Mesodermal cell (in vitro differentiated cells): ENCODE results near the gene B4GALNT2.
A peak's percentile ranks its signal among the peaks of the same experiment; 100 is the strongest.

Source experiments
- H3K27ac ChIP-seq: 2 replicates; pipeline ENCODE4 v1.7.0; 2013; ENCODE audit warnings: mild to moderate bottlenecking, low read depth, low read length, moderate library complexity; ENCODE audit not compliant: severe bottlenecking
- H3K36me3 ChIP-seq: 2 replicates; pipeline ENCODE4 v1.7.1; 2013; ENCODE audit warnings: mild to moderate bottlenecking, low read length, moderate library complexity; ENCODE audit not compliant: control insufficient read depth, insufficient read depth
- H3K4me1 ChIP-seq: one replicate; pipeline ENCODE4 v1.7.1; 2013; ENCODE audit warnings: mild to moderate bottlenecking, low read length; ENCODE audit not compliant: insufficient read depth, control insufficient read depth, poor library complexity, severe bottlenecking
- H3K4me3 ChIP-seq: 2 replicates; pipeline ENCODE4 v1.7.0; 2013; ENCODE audit warnings: low read length, control low read depth, mild to moderate bottlenecking; ENCODE audit not compliant: insufficient read depth, poor library complexity, severe bottlenecking; ENCODE audit errors: extremely low read depth
- H3K9me3 ChIP-seq: 2 replicates; pipeline ENCODE4 v1.7.1; 2013; ENCODE audit warnings: mild to moderate bottlenecking, low read length, moderate library complexity; ENCODE audit not compliant: control insufficient read depth
- WGBS, 2 experiments: methylation state at CpG; one replicate each; pipeline ENCODE4 v1.1.5; 2013; ENCODE audit warnings: missing lambda C conversion rate in 2 of 2; ENCODE audit not compliant: insufficient coverage in 2 of 2; 5-methylcytosine and 5-hydroxymethylcytosine counted together

The B4GALNT2 gene

DNA sequence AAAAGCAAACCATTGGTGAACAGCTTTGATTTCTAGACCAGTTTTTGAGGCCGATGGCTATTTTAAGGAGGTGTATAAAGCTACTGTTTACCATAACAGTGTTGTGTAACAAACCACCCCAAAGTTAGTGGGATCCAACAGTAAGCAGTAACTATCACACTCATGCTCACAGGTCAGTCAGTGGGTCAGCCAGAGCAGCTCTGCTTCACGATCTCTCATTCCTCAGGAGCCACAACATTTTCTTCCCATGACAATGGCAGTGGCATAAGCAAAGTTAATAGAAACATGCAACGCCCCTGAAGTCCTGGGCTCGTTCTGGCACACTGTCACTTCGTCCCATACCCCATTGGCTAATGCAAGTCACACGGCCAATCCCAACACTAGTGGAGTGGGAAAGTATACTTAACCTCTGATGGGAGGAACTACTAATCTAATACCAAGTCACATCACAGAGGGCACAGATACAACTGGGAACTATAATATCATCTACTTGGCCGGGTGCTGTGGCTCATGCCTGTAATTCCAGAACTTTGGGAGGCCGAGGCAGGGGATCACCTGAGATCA, 28.0 kb upstream of the B4GALNT2 start:
- Histone ChIP-seq H3K4me3 (no peak overlapping the region), H3K9me3 (no peaks in the 10 kb centered on the region), H3K4me1 (peaks cover 56% of the 10 kb centered on the region), H3K27ac (no peak overlapping the region), H3K36me3 (no peaks in the 10 kb centered on the region)
- 94 to 98% methylated on average over 3 to 6 of the region's 8 CpGs for WGBS, 2 experiments

DNA sequence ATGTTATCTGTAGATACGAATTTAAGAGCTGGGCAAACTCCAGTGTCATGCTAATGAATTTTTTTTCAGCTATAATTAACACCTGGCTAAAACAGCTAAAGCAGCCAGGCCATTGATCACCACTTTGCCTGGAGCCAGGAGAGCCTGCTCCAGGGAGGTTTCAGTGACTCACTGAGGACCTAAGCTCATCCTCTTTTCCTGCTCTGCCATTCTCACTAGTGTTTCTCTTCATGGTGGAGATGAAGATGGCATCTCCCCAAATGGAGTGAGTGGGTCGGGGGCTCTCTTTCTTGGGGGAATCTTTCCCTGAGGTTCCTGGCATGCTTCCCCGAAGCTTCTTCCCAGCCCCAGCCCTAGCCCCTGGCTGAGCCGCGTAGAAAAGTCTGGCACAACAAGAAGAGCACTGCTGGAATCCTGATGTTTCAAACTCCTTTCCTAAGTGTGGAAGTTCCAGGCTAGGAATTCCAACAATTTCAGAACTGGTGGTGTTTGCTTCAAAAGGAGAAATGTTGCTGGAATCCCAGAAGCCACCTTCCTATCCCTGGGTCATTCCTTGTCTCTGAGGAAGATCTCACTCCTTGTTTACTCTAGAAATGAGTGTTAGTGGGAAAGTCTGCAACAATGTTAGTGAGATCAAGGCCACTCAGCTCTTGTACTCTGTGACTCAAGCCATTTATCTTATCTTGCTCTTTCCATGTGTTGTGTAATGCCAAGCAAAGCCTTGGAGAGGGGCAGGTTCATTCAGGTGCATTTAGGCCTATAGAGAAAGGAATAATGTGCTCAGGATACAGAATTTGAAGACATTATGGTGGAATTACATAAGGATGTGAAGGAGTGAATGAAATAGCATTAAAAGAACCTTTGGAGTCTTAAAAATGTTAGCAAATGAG, 26.0 kb upstream of the B4GALNT2 start:
- Histone ChIP-seq H3K9me3 (no peaks in the 10 kb centered on the region), H3K27ac (peak overlapping the region; percentile 97), H3K4me1 (peaks cover 45% of the 10 kb centered on the region), H3K36me3 (no peaks in the 10 kb centered on the region), H3K4me3 (no peak overlapping the region)
- 60 to 72% methylated on average over 2 to 5 of the region's 5 CpGs for WGBS, 2 experiments

DNA sequence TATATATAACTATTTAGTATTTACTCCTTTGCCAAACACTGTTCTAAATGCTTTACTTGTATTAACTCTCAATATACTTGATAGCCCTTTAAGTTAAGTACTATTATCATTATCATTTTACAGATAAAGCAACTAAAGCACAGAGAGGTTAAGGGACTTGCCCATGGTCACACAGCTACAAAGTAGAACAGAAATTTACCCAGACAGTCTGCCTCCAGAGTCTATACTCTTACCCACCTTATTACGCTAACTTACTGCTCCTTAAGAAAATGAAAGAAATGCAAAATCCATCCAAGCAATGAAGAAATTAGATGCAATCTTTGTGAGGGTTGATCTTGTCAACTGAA, 25.4 kb upstream of the B4GALNT2 start:
- no CpG with 5 or more reads among the region's 1 CpG for WGBS, 2 experiments
- peaks cover 42% of the 10 kb centered on the region for H3K4me1 ChIP-seq
- H3K4me3 ChIP-seq: no peak overlapping the region
- H3K27ac ChIP-seq: peak overlapping the region; percentile 97
- H3K36me3 ChIP-seq: no peaks in the 10 kb centered on the region
- no peaks in the 10 kb centered on the region for H3K9me3 ChIP-seq

GRCh38 chr17:49108318-49108717, 24.3 kb upstream of the B4GALNT2 start:
- no peak overlapping the region for H3K4me3 ChIP-seq
- H3K27ac ChIP-seq: peak overlapping the region; percentile 38
- 17% methylated on average over 1 of the region's 3 CpGs; no CpG with 5 or more reads in 1 of the 2 experiments for WGBS, 2 experiments
- no peaks in the 10 kb centered on the region for H3K36me3 ChIP-seq
- no peaks in the 10 kb centered on the region for H3K9me3 ChIP-seq
- peaks cover 42% of the 10 kb centered on the region for H3K4me1 ChIP-seq

GRCh38 chr17:49110509-49110908, 22.1 kb upstream of the B4GALNT2 start:
- H3K4me1 ChIP-seq: peaks cover 32% of the 10 kb centered on the region
- WGBS, 2 experiments: 89 to 100% methylated on average over 1 of the region's 1 CpG
- H3K4me3 ChIP-seq: no peak overlapping the region
- no peak overlapping the region for H3K27ac ChIP-seq
- no peaks in the 10 kb centered on the region for H3K36me3 ChIP-seq
- H3K9me3 ChIP-seq: no peaks in the 10 kb centered on the region

GRCh38 chr17:49111934-49112333, 20.6 kb upstream of the B4GALNT2 start:
- no peak overlapping the region for H3K27ac ChIP-seq
- H3K36me3 ChIP-seq: no peaks in the 10 kb centered on the region
- peaks cover 21% of the 10 kb centered on the region for H3K4me1 ChIP-seq
- no peak overlapping the region for H3K4me3 ChIP-seq
- no peaks in the 10 kb centered on the region for H3K9me3 ChIP-seq
- 70 to 77% methylated on average over 3 to 4 of the region's 4 CpGs for WGBS, 2 experiments

DNA sequence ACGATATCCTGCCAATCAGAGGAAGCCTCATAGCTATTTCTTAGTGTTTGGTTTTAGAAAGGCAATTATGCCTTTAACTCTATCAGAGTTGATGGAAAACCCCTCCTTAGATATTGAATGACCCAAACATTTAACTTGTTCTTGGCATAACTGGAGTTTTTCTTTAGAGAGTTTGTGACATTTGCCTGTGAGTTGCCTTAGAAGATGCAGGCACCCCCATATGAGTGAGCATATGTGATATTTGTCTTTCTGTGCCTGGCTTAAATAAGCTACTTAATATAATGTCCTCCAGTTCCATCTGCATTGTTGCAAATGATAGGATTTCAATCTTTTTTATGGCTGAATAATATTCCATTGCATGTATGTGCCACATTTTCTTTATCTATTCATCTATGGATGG, 19.6 kb upstream of the B4GALNT2 start:
- no peak overlapping the region for H3K27ac ChIP-seq
- no peaks in the 10 kb centered on the region for H3K9me3 ChIP-seq
- H3K36me3 ChIP-seq: no peaks in the 10 kb centered on the region
- H3K4me3 ChIP-seq: no peak overlapping the region
- peaks cover 11% of the 10 kb centered on the region for H3K4me1 ChIP-seq
- WGBS, 2 experiments: 100% methylated on average over 1 of the region's 1 CpG; no CpG with 5 or more reads in 1 of the 2 experiments

DNA sequence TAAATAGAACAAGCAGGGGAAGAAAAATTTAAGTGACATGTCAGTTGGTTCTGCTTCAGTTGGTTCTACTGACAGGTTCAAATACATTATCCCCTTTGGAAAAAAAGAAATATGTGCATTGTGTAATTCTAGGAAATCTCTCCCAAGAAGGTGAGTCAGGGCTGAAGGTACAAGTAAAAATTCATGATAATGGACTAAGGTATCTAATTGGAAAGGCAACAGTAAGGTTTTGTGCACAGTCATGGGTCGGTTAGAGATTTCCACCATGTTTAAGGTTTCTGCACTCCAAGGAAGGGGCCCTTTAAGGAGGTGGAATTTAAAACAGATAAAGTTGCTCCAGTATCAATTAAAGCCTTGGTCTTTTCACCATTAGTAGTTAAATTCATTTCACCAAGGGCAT, 17.9 kb upstream of the B4GALNT2 start:
- H3K27ac ChIP-seq: no peak overlapping the region
- no peaks in the 10 kb centered on the region for H3K9me3 ChIP-seq
- H3K4me3 ChIP-seq: no peak overlapping the region
- WGBS, 2 experiments: 88 to 100% methylated on average over 1 of the region's 1 CpG
- H3K4me1 ChIP-seq: no peaks in the 10 kb centered on the region
- H3K36me3 ChIP-seq: no peaks in the 10 kb centered on the region

DNA sequence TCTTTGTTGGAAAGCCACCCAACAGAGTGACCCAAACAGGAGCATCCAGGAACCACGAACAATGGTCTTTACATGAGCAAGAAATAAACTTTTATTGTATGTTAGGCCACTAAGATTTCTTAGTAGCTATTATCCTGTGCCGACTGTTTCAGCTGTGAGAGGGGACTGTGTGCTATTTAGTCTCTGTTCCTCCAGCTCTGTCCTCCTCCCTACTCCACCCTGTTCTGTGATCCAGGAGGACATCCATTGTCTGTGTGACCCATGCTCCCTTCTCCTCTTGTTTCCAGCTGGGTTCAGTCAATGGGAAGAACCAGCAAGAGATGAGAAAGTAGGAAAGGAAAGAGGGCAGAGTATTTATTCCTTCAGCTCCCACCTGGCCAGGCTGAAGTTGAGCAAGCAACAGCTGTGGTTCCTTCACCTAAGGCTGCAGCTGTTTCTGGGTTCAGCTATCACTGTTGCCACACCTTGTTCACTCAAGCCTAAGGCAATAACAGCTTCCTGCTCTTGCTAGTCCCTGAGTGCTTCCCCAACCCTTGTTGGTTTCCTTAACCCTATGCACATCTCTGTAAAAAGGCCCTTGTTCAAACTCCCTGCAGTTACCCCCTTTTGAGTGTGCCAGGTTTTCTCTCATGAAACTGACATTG, 14.9 kb upstream of the B4GALNT2 start:
- no peak overlapping the region for H3K27ac ChIP-seq
- H3K9me3 ChIP-seq: peaks cover 22% of the 10 kb centered on the region
- 83% methylated on average over 2 of the region's 2 CpGs; no CpG with 5 or more reads in 1 of the 2 experiments for WGBS, 2 experiments
- no peak overlapping the region for H3K4me3 ChIP-seq
- no peaks in the 10 kb centered on the region for H3K36me3 ChIP-seq
- H3K4me1 ChIP-seq: no peaks in the 10 kb centered on the region

DNA sequence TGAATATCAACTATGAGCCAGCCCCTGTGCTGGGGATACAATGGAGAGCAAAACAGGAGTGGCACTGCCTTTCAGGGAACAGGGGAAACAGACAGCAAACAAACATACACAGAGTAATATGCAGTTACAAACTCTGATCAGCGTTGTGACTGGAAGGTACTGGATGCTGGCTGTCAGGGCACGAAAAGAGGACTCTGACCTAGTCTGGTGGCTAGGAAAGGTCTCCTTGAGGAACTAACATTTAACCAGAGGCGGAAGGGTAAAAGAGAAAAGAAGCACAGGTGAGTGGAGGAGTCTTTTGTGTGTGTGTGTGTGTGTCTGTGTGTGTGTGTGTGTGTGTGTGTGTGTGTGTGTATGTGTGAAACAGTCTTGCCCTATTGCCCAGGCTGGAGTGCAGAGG, 12.4 kb upstream of the B4GALNT2 start:
- peaks cover 22% of the 10 kb centered on the region for H3K9me3 ChIP-seq
- 93 to 94% methylated on average over 2 to 3 of the region's 3 CpGs for WGBS, 2 experiments
- no peaks in the 10 kb centered on the region for H3K4me1 ChIP-seq

More for the DNA sequence above, 12.4 kb upstream of the B4GALNT2 start:
- Histone ChIP-seq H3K4me3 (no peak overlapping the region), H3K27ac (no peak overlapping the region), H3K36me3 (no peaks in the 10 kb centered on the region)
